GM21717 (cell line): ENCODE measurements around the gene SIK1.

ENCODE experiments used
- ATAC-seq: cut with Tn5 transposase; IDR thresholded peaks from one replicate; pipeline ENCODE4 v1.9.1; 2021; ENCODE audit warnings: mild to moderate bottlenecking, moderate library complexity; ENCODE audit not compliant: unreplicated experiment

Gene SIK1

GRCh38 chr21:43369124-43369523 is 57.8 kb downstream of the SIK1 start:
- no peak for ATAC-seq

GRCh38 chr21:43368685-43369084 is 58.2 kb downstream of the SIK1 start:
- no peak for ATAC-seq

DNA sequence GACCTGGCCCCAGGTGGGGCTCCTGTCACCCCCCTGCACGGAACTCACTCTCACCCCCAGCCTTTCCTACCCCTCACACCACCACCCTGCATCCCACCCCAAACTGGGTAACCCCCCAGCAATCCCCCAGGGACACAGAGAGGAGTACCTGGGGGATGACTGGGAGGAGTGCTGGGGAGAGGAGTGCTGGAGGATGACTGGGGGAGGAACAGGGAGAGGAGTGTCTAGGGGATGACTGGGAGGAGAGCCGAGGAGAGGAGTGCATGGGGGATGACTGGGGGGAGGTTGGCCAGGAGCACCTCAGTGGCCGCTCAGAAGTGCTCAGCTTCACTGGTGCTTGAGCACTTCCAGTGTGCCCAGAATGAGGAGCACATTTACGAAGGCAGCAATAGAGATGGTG is 59.1 kb downstream of the SIK1 start:
- ATAC-seq = no peak

GRCh38 chr21:43367296-43367695 is 59.6 kb downstream of the SIK1 start:
- no peak for ATAC-seq

- ATAC-seq = no peak
These were observed 60.3 kb downstream of the SIK1 start for GRCh38 chr21:43366656-43367055.

- no peak for ATAC-seq
These were observed 61.1 kb downstream of the SIK1 start for GRCh38 chr21:43365611-43366426.

DNA sequence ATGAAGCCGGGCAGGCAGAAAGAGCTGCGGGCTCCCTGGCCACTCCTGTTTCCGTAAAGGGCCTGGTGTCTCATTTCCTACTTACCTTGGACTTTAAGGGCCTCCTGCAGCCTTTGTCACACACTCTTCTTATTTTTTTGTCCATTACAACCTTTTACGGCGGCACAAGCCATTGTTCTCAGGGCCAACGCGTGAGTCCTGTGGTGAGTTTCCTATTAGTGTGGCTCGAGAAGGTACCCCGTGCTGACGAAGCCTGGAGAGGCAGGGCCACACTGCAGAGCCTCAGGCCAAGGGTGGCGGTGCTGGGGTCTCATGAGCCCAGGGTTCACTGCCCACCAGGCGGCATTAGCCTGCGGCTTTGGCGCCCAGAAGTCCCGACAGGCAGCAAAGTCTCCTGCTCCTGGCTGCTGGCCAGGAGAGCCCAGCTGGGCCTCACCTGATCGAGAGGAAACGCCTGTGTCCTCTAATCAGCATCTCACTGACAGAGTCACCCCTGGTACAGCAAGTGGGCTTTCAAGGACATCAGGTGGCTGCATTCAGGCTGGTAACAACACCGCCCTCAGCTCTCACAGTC is 62.0 kb downstream of the SIK1 start:
- ATAC-seq = no peak
